Right cardiac atrium (tissue), 5 donors: ENCODE measurements around the gene SLC6A19. TPM values are rescaled to one million over a fixed set of nuclear protein-coding genes. Genes with fewer than 3 reads are reported as not detected.

Experiments
- ATAC-seq, 2 donors: fragments of 200-7000 bp; cut with Tn5 transposase; one replicate each; pipeline versions ENCODE4 v1.8.0 to v1.9.1; 2020; ENCODE audit warnings: moderate library complexity in 2 of 2, mild to moderate bottlenecking in 1 of 2
- DNase-seq, 3 donors: peaks; one replicate each; pipeline ENCODE4 v3.0.0-alpha.2; 2020
- H3K27ac ChIP-seq: one replicate; pipeline ENCODE4 v1.5.1; 2013; ENCODE audit warnings: mild to moderate bottlenecking, low read length, control low read depth, moderate library complexity
- H3K27me3 ChIP-seq: one replicate; pipeline ENCODE4 v1.6.1; 2013; ENCODE audit not compliant: control insufficient read depth, insufficient read depth
- H3K4me1 ChIP-seq: one replicate; pipeline ENCODE4 v1.6.1; 2013; ENCODE audit warnings: low read length; ENCODE audit not compliant: control insufficient read depth, insufficient read depth
- H3K4me3 ChIP-seq: one replicate; pipeline ENCODE4 v1.5.1; 2013; ENCODE audit warnings: low read length, control low read depth
- H3K9me3 ChIP-seq: one replicate; pipeline ENCODE4 v1.6.1; 2013; ENCODE audit warnings: low read length; ENCODE audit not compliant: control insufficient read depth
- WGBS: extraction: QIAGEN DNeasy Blood & Tissue Kit; methylation state at CpG from one replicate; pipeline ENCODE4 v1.1.7; 2013; 5-methylcytosine and 5-hydroxymethylcytosine counted together
- intact Hi-C, 4 donors: fragments of 100-400 bp; cut with DNase I; formaldehyde crosslinking; loops; one replicate each; pipeline versions ENCODE4 v1.11.0 to v1.14.0; 2022 to 2023
- polyA plus RNA-seq: library from polyadenylated mRNA; stranded (reverse); fragments of 200-250 nt; gene quantifications from one replicate; pipeline ENCODE4 v1.2.3, GENCODE V29; 2013
- total RNA-seq, 4 donors: library from RNA; stranded (reverse); fragmentation: NEBNext Ultra II Directional; extraction: Animal tissue kit (Norgen Biotek cat#: 25700); gene quantifications; one replicate each; pipeline ENCODE4 v1.2.1, GENCODE V29; 2021
- donor health status: healthy with polysubstance abuse.
- donor health status: DM: no; HTN: yes; CAD: no.
- donor health status: DM: no; HTN: no; CAD: no.
- donor health status: DM: no; HTN: yes; CAD: no; lungs with severe emphysema.
- donor health status: DM: yes; HTN: yes; CAD: no.

SLC6A19 gene
- total and polyA plus RNA-seq, 5 donors, result not detected

DNA sequence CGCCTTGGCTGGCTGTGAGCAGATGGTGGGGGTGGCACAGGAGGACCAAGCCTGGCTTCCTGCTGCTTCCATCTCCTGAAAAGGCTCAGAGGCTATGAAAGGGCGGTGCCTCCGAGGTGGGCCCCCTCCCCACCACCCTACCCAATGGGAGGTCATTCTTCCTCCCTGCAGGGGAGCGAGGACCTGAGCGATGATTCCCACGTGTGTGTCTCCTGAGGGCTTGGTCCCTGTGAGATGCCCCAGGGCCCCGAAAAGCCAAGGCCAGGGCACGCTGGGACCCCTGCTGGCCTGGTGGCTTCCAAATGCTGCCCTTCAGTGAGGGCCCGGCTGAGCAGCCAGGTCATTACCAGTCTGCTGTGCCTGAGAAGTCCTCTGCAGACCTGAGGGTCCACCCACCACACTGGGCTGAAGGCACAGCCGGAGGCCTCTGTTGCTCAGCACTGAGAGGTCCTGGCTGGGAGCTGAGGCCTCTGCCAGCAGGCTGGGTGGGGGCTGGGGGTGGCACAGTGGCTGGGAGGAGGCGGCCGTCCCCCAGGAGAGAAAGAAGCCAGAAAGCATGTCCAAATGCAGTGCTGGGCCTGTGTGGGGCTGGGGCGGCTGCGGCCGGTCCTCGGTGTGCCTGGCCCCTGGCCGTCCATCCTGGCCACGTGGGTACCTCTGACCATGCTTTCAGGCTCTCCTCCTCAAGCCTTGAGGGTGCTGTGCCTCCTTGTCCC, 14.0 kb upstream of the SLC6A19 start:
- WGBS, result 86% methylated on average over 18 of the region's 18 CpGs
- peak in 2 of 3 donors; percentile 22 to 34 for DNase-seq

DNA sequence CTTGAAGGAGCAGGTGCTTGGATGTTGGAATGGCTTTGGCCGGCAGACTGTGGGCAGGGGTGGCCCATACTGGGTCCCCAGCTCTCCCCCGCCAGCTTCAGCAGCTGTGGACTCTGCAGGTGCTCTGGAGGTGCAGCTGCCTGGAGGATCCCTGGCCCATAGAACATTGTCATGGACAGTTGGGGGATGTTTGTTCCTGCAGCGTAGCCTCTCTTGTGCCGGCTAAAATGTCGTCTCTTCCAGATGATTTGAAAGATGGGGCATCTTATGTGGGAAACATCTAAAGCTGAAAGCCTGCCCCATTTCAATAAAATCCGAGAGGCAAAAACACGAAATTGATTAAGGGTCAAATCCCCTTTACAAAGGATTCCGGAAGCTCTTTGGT, 13.5 kb upstream of the SLC6A19 start:
- DNase-seq (peak in 1 of 3 donors; percentile 28), ATAC-seq (no peak)
- H3K27me3 ChIP-seq, result no peaks in the 10 kb centered on the region
- no peak overlapping the region for H3K4me3 ChIP-seq
- H3K4me1 ChIP-seq, result no peaks in the 10 kb centered on the region
- WGBS, result 92% methylated on average over 8 of the region's 8 CpGs
- no peak overlapping the region for H3K27ac ChIP-seq
- intact Hi-C loops, result no loop called here
- no peaks in the 10 kb centered on the region for H3K9me3 ChIP-seq

More for the DNA sequence above, 14.0 kb upstream of the SLC6A19 start:
- Histone ChIP-seq H3K9me3 (no peaks in the 10 kb centered on the region), H3K27me3 (no peaks in the 10 kb centered on the region), H3K27ac (no peak overlapping the region), H3K4me3 (no peak overlapping the region), H3K4me1 (no peaks in the 10 kb centered on the region)
- intact Hi-C loops, result no loop called here
- no peak for ATAC-seq

DNA sequence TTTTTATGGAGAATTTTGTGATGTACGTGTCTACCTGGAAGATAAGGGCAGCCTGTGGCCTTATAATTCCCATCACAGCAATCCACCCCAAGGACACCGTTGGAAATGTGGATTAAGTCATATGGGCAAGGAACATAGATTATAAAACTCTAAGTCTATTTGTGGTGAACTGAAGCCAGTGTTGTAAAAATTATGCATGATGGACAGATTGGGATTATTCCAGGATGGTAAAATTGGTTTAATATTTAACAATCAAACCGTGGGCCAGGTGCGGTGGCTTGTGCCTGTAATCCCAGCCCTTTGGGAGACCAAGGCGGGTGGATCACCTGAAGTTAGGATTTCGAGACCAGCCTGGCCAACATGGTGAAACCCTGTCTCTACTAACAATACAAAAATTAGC, 12.9 kb upstream of the SLC6A19 start:
- DNase-seq (no peak), ATAC-seq (no peak)
- no peak overlapping the region for H3K4me3 ChIP-seq
- no peaks in the 10 kb centered on the region for H3K4me1 ChIP-seq
- WGBS, result 55% methylated on average over 6 of the region's 6 CpGs
- H3K27me3 ChIP-seq, result no peaks in the 10 kb centered on the region
- no peak overlapping the region for H3K27ac ChIP-seq
- no peaks in the 10 kb centered on the region for H3K9me3 ChIP-seq
- intact Hi-C loops, result no loop called here

DNA sequence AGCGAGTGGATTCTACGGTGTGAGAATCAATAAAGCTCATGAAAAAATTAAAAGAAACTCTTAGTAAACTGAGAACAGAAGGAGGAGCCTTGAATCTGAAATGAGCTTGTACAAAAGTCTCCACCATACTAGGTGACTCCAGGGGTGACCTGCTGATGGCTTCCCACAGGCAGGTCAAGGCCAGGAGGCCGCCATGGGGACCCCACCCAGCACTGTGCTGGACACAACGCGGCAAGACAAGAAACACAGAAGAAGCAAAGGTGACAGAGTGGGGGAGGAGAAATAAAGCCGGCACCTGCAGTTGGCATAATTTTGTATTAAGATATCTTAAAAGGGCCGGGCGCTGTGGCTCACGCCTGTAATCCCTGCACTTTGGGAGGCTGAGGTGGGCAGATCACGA, 12.1 kb upstream of the SLC6A19 start:
- Histone ChIP-seq H3K27me3 (no peaks in the 10 kb centered on the region), H3K27ac (no peak overlapping the region), H3K4me1 (no peaks in the 10 kb centered on the region), H3K9me3 (no peaks in the 10 kb centered on the region), H3K4me3 (no peak overlapping the region)
- intact Hi-C loops, result no loop called here
- 87% methylated on average over 10 of the region's 10 CpGs for WGBS
- DNase-seq, result no peak
- no peak for ATAC-seq

DNA sequence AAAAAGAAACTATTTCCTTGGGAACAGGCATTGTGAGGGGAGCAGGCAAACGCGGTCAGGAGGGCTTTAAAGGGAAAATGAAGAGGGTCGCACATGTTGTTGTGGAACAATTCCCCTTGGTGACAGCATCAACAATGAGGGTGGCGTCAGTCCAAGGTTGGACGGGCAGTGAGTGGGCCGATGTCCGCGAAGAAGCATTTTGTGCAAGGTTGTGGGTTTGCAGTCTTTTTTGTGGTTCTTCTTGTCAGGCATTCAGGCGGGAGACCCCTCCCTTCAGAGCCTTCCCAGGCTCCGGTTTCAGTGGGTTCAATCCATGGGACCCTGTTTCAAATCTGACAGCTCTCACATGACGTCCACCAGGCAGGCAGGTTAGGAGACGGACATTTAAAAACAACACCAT, 11.1 kb upstream of the SLC6A19 start:
- H3K4me1 ChIP-seq, result no peaks in the 10 kb centered on the region
- 75% methylated on average over 12 of the region's 12 CpGs for WGBS
- H3K4me3 ChIP-seq, result no peak overlapping the region
- intact Hi-C loops, result no loop called here
- H3K27ac ChIP-seq, result no peak overlapping the region
- no peaks in the 10 kb centered on the region for H3K9me3 ChIP-seq
- H3K27me3 ChIP-seq, result no peaks in the 10 kb centered on the region
- DNase-seq (peak in 1 of 3 donors; percentile 3), ATAC-seq (no peak)

DNA sequence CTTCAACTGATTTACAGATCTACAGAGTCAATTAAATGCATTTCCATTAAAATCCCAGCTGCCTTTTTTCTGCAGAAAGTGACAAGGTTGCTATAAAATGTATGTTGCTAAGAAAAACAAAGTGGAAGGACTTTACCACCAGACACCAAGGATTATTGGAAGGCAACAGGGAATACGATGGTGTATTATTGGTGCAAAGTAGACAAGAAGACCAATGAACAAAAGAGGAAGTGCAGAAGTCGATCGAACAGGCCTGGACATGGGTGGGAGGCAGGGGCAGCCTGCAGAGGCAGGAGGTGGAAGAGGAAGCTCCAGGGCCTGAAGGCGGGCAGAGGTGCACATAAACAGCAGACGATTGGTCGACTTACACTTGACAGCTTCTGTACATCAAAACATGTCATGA, 10.6 kb upstream of the SLC6A19 start:
- peak in 2 of 3 donors; percentile 10 to 30 for DNase-seq

DNA sequence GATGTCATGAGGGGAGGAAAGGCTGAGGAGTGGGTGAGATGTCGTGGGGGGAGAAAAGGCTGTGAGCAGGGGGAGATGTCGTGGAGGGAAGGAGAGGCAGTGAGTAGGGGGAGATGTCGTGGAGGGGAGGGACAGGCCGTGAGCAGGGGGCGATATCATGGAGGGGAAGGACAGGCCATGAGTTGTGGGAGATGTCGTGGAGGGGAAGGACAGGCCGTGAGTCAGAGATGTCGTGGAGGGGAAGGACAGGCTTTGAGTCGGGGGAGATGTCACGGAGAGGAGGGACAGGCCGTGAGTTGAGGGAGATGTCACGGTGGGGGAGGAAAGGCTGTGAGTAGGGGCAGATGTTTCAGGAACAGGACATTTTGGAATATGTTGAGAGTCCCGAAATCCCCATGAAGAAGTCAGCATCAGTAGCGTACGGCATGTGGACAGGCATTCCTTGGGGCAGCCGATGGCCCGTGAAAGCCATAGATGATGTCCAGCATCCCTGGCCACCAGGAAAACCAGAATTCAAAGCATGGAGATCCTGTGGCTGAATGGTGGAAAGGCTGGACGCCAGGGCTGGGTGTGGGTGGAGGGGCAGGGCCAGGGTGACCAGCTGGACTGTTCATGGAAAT, 8.3 kb upstream of the SLC6A19 start:
- H3K9me3 ChIP-seq, result no peaks in the 10 kb centered on the region
- H3K27ac ChIP-seq, result no peak overlapping the region
- WGBS, result 65% methylated on average over 18 of the region's 18 CpGs
- peak in 2 of 3 donors; percentile 6 to 9 for DNase-seq
- H3K4me1 ChIP-seq, result no peaks in the 10 kb centered on the region
- no peak for ATAC-seq
- H3K4me3 ChIP-seq, result no peak overlapping the region
- no peaks in the 10 kb centered on the region for H3K27me3 ChIP-seq
- intact Hi-C loops, result no loop called here

More for the DNA sequence above, 10.6 kb upstream of the SLC6A19 start:
- Histone ChIP-seq H3K27me3 (no peaks in the 10 kb centered on the region), H3K4me1 (no peaks in the 10 kb centered on the region), H3K9me3 (no peaks in the 10 kb centered on the region), H3K4me3 (no peak overlapping the region), H3K27ac (no peak overlapping the region)
- intact Hi-C loops, result no loop called here
- ATAC-seq, result no peak
- WGBS, result 24% methylated on average over 6 of the region's 6 CpGs

DNA sequence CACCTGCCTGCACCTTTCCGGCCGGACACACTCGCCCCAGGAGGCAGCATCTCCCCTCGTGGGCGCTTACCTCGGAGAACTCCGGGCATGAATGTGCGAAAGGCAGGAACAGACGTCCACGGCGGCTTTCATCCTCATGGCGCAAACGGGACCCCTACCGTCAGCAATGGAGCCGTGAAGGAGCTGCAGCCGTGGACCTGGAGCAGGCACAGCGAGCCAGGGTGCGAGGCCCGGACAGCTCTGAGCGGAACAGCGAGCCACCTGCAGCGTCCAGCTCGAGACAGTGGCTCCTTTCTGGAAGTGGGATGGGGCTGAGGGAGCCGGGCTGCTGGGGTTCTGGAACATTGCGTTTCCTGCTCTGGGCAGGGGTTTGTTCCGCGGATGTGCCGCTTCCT, 7.8 kb upstream of the SLC6A19 start:
- intact Hi-C loops, result no loop called here
- no peak for ATAC-seq
- WGBS, result 84% methylated on average over 28 of the region's 28 CpGs
- Histone ChIP-seq H3K9me3 (no peaks in the 10 kb centered on the region), H3K27ac (no peak overlapping the region), H3K4me1 (no peaks in the 10 kb centered on the region), H3K4me3 (no peak overlapping the region), H3K27me3 (no peaks in the 10 kb centered on the region)
- DNase-seq, result peak in 2 of 3 donors; percentile 6 to 33

DNA sequence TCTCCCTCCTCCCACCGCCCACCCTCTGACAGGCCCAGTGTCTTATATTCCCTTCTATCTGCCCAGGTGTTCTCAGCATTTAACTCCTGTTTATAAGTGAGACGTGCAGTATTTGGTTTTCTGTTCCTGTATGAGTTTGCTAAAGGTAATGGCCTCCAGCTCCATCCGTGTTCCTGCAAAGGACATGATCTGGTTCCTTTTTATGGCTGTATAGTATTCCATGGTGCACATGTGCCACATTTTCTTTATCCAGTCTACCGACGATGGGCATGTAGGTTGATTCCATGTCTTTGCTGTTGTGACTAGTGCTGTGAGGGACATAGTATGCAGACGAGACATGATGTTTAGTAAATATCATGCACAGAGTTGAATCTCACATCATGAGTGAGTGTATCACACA, 7.0 kb upstream of the SLC6A19 start:
- DNase-seq, result no peak
- H3K4me3 ChIP-seq, result no peak overlapping the region
- no peak for ATAC-seq
- 88% methylated on average over 6 of the region's 6 CpGs for WGBS
- no peak overlapping the region for H3K27ac ChIP-seq
- no peaks in the 10 kb centered on the region for H3K4me1 ChIP-seq
- intact Hi-C loops, result no loop called here
- H3K9me3 ChIP-seq, result no peaks in the 10 kb centered on the region
- H3K27me3 ChIP-seq, result no peaks in the 10 kb centered on the region

DNA sequence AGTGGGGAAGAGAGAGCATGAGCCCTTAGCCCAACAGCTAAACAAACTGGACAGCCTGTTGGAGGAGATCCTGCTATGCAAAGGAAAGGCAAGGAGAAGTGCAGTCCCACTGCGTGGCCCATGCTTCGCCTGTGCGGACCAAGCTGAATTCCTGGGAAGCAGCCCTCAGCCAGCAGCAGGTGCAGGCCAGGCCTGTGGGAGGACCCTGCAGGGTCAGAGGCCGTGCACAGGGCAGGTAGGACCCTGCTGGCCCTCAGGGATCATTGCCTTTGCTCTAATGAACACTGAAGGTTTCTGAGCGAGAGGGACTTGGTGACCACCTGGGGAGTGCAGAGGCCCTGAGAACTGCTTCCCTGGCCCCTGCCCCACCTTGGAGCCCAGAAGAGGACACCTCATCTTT, 6.0 kb upstream of the SLC6A19 start:
- no peaks in the 10 kb centered on the region for H3K4me1 ChIP-seq
- no peak overlapping the region for H3K27ac ChIP-seq
- intact Hi-C loops, result no loop called here
- DNase-seq, result peak in 1 of 3 donors; percentile 15
- H3K9me3 ChIP-seq, result no peaks in the 10 kb centered on the region
- WGBS, result 87% methylated on average over 5 of the region's 5 CpGs
- no peak overlapping the region for H3K4me3 ChIP-seq
- no peaks in the 10 kb centered on the region for H3K27me3 ChIP-seq
- ATAC-seq, result peak in 1 of 2 donors; percentile 13

DNA sequence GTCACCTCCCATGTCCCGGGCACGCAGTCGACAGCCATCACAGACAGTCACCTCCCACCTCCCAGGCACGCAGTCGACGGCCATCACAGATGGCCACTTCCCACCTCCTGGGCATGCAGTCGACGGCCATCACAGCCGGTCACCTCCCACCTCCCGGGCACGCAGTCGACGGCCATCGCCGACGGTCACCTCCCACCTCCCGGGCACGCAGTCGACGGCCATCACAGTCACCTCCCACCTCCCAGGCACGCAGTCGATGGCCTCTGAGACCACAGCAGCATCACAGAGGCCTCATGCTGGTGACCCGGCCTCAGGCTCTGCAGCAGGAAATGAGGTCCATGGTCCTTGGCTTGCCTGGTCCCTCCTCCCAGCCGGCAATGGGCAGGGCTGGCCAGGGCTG, 5.5 kb upstream of the SLC6A19 start:
- 66% methylated on average over 24 of the region's 24 CpGs for WGBS
- intact Hi-C loops, result no loop called here
- DNase-seq (peak; percentile 4 to 34 (median 16)), ATAC-seq (no peak)
- Histone ChIP-seq H3K27me3 (no peaks in the 10 kb centered on the region), H3K4me3 (no peak overlapping the region), H3K9me3 (no peaks in the 10 kb centered on the region), H3K4me1 (no peaks in the 10 kb centered on the region), H3K27ac (no peak overlapping the region)
